ENCODE results near the gene HMG20A.

- no peak for TF ChIP-seq POLR2A (IDR thresholded peaks at IDR 0.05)
- TF ChIP-seq, protein P1, sequence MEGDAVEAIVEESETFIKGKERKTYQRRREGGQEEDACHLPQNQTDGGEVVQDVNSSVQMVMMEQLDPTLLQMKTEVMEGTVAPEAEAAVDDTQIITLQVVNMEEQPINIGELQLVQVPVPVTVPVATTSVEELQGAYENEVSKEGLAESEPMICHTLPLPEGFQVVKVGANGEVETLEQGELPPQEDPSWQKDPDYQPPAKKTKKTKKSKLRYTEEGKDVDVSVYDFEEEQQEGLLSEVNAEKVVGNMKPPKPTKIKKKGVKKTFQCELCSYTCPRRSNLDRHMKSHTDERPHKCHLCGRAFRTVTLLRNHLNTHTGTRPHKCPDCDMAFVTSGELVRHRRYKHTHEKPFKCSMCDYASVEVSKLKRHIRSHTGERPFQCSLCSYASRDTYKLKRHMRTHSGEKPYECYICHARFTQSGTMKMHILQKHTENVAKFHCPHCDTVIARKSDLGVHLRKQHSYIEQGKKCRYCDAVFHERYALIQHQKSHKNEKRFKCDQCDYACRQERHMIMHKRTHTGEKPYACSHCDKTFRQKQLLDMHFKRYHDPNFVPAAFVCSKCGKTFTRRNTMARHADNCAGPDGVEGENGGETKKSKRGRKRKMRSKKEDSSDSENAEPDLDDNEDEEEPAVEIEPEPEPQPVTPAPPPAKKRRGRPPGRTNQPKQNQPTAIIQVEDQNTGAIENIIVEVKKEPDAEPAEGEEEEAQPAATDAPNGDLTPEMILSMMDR (IDR thresholded peaks at IDR 0.05): no peak
Observed at GRCh38 chr15:77373441-77373840, 47.2 kb upstream of the HMG20A start.

All from Peyer's patch (tissue), 4 donors.